MM.1S (cell line): ENCODE results near the gene GRIK1.

ENCODE experiments used
- DNase-seq: peaks from one replicate; pipeline ENCODE4 v3.0.0-alpha.2; 2015
- H2AFZ ChIP-seq: fragments of 300-600 bp; sonication (generic); 2 replicates; pipeline ENCODE4 v1.6.0; 2016; ENCODE audit warnings: antibody characterized with exemption, low read length
- H3F3A ChIP-seq: fragments of 300-600 bp; sonication (generic); 2 replicates; pipeline ENCODE4 v1.6.1; 2016; ENCODE audit warnings: mild to moderate bottlenecking, antibody characterized with exemption, low read length, moderate library complexity, mixed read lengths; ENCODE audit not compliant: insufficient read depth
- H3K27ac ChIP-seq: fragments of 300-600 bp; sonication (generic); 2 replicates; pipeline ENCODE4 v1.5.1; 2016; ENCODE audit warnings: mild to moderate bottlenecking, low read length
- H3K27me3 ChIP-seq: fragments of 300-600 bp; sonication (generic); replicated peaks from 2 replicates; pipeline ENCODE4 v1.6.0; 2016; ENCODE audit warnings: low read length; ENCODE audit not compliant: insufficient read depth
- H3K36me3 ChIP-seq: fragments of 300-600 bp; sonication (generic); replicated peaks from 2 replicates; pipeline ENCODE4 v1.6.1; 2016; ENCODE audit warnings: mild to moderate bottlenecking, low read length, mixed read lengths; ENCODE audit not compliant: insufficient read depth
- H3K4me1 ChIP-seq: fragments of 300-600 bp; sonication (generic); 2 replicates; pipeline ENCODE4 v1.6.1; 2016; ENCODE audit warnings: low read length, mixed read lengths
- H3K4me2 ChIP-seq: fragments of 300-600 bp; sonication (generic); 2 replicates; pipeline ENCODE4 v1.6.0; 2016; ENCODE audit warnings: low read depth, low read length
- H3K4me3 ChIP-seq: fragments of 300-600 bp; sonication (generic); 2 replicates; pipeline ENCODE4 v1.5.1; 2016; ENCODE audit warnings: low read length, mixed read lengths
- H3K79me2 ChIP-seq: fragments of 300-600 bp; sonication (generic); 2 replicates; pipeline ENCODE4 v1.6.1; 2016; ENCODE audit warnings: mixed run types, low read length, mixed read lengths
- H3K9ac ChIP-seq: fragments of 300-600 bp; sonication (generic); 2 replicates; pipeline ENCODE4 v1.6.1; 2016; ENCODE audit warnings: low read length, mixed read lengths
- H3K9me2 ChIP-seq: fragments of 300-600 bp; sonication (generic); replicated peaks from 2 replicates; pipeline ENCODE4 v1.6.1; 2016; ENCODE audit warnings: mild to moderate bottlenecking, low read length, mixed read lengths; ENCODE audit not compliant: insufficient read depth
- H3K9me3 ChIP-seq: fragments of 300-600 bp; sonication (generic); replicated peaks from 2 replicates; pipeline ENCODE4 v1.6.1; 2016; ENCODE audit warnings: mild to moderate bottlenecking, low read length, mixed read lengths; ENCODE audit not compliant: insufficient read depth
- H4K20me1 ChIP-seq: fragments of 300-600 bp; sonication (generic); 2 replicates; pipeline ENCODE4 v1.6.1; 2016; ENCODE audit warnings: mild to moderate bottlenecking, low read length, moderate library complexity, mixed read lengths; ENCODE audit not compliant: insufficient read depth
- EZH2 ChIP-seq: fragments of 300-600 bp; sonication (generic); optimal IDR thresholded peaks from 2 replicates; pipeline ENCODE3; 2017; ENCODE audit warnings: low read depth, mild to moderate bottlenecking, antibody characterized with exemption, low read length, mixed read lengths
- EZH2phosphoT487 ChIP-seq: fragments of 300-600 bp; sonication (generic); IDR thresholded peaks from 2 replicates; pipeline ENCODE4 v1.6.1; 2018; ENCODE audit warnings: antibody characterized with exemption, low read length
- TF ChIP-seq, protein P1 (sequence below): fragments of 300-600 bp; sonication (generic); IDR thresholded peaks from 2 replicates; pipeline ENCODE4 v1.5.1; 2016; ENCODE audit warnings: antibody characterized with exemption, low read length, mixed read lengths

The GRIK1 gene

DNA sequence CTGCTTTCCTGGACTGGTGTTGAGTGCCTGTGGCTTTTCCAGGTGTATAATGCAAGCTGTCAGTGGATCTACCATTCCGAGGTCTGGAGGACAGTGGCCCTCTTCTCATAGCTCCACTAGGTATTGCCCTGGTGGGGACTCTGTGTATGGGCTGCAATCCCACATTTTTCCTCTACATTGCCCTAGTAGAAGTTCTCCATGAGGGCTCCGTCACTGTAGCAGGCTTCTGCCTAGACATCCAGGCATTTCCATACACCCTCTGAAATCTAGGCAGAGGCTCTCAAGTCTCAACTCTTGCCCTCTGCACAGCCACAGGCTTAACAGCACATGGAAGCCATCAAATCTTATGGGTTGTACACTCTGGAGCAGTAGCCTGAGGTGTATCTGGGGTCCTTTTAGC is 107.6 kb downstream of the GRIK1 start:
- no peaks in the 10 kb centered on the region for H3K79me2 ChIP-seq
- H3K36me3 ChIP-seq, result no peaks in the 10 kb centered on the region
- H3K4me3 ChIP-seq, result no peak overlapping the region
- no peak overlapping the region for H3K9ac ChIP-seq
- H3F3A ChIP-seq, result no peaks in the 10 kb centered on the region
- H3K27me3 ChIP-seq, result no peaks in the 10 kb centered on the region
- H3K4me2 ChIP-seq, result no peak overlapping the region
- H3K9me2 ChIP-seq, result no peaks in the 10 kb centered on the region
- no peak overlapping the region for H3K27ac ChIP-seq
- no peak overlapping the region for H2AFZ ChIP-seq
- H3K4me1 ChIP-seq, result no peaks in the 10 kb centered on the region
- no peak for DNase-seq
- TF ChIP-seq EZH2phosphoT487, result no peak
- TF ChIP-seq, protein P1, sequence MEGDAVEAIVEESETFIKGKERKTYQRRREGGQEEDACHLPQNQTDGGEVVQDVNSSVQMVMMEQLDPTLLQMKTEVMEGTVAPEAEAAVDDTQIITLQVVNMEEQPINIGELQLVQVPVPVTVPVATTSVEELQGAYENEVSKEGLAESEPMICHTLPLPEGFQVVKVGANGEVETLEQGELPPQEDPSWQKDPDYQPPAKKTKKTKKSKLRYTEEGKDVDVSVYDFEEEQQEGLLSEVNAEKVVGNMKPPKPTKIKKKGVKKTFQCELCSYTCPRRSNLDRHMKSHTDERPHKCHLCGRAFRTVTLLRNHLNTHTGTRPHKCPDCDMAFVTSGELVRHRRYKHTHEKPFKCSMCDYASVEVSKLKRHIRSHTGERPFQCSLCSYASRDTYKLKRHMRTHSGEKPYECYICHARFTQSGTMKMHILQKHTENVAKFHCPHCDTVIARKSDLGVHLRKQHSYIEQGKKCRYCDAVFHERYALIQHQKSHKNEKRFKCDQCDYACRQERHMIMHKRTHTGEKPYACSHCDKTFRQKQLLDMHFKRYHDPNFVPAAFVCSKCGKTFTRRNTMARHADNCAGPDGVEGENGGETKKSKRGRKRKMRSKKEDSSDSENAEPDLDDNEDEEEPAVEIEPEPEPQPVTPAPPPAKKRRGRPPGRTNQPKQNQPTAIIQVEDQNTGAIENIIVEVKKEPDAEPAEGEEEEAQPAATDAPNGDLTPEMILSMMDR, result no peak
- TF ChIP-seq EZH2, result no peak
- no peaks in the 10 kb centered on the region for H4K20me1 ChIP-seq
- no peaks in the 10 kb centered on the region for H3K9me3 ChIP-seq

DNA sequence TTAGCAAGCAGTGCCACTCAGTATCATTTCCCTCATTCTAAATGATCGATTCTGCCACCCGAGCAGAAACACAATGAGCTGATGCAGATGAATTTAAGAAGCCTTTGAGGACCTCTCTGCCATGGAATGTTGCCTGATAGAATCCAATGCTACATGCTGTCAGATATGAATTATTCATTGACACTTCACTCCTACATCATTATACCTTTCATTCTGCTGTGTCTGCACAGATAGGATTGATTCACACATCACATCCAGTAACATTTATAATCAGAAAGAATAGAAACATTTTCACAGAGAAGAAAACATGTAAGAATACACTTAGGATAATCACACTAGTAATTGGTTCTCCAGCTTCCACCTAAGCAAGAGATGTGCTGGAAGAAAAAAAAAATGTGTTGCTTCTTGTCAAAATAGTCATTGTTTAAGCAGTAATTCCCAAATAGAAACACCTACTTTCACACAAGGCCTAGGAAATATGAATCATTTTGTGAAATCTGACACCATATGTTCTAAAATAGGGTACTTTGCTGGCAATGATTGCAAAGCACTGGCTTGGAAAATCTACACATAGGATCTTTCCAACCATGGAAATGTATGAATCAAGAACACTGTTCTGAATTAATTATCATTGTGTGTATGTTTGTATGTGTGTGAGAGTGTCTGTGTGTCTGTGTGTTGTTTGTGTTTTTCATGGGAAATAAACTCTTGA is 110.1 kb downstream of the GRIK1 start:
- Histone ChIP-seq H3K9me3 (no peaks in the 10 kb centered on the region), H2AFZ (no peak overlapping the region), H3K9ac (no peak overlapping the region), H3K27me3 (no peaks in the 10 kb centered on the region), H3K36me3 (no peaks in the 10 kb centered on the region), H4K20me1 (no peaks in the 10 kb centered on the region), H3K4me2 (no peak overlapping the region), H3K27ac (no peak overlapping the region), H3F3A (no peaks in the 10 kb centered on the region), H3K4me3 (no peak overlapping the region), H3K9me2 (no peaks in the 10 kb centered on the region), H3K4me1 (no peaks in the 10 kb centered on the region), H3K79me2 (no peaks in the 10 kb centered on the region)
- TF ChIP-seq EZH2 (no peak), EZH2phosphoT487 (no peak)
- TF ChIP-seq, protein P1, result no peak
- DNase-seq, result no peak

DNA sequence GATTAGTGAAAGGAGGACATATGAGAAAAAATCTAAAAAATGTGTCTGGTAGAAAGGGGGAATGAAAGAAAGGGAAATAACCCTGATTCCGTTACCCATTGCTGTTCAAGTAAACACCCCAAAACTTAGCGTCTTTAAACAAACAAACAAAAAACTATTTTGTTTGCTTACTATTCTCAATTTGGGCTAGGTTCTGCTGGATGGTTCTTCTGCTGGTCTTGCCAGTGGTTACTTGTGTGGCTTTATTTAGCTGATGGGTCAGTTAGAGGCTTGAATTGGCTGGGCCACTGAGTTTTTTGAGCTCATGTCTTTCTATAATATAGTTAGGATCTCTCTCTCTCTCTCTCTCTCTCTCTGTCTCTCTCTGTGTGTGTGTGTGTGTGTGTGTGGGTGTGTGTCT is 112.1 kb downstream of the GRIK1 start:
- H3K79me2 ChIP-seq, result no peaks in the 10 kb centered on the region
- no peaks in the 10 kb centered on the region for H3K36me3 ChIP-seq
- no peaks in the 10 kb centered on the region for H3K9me2 ChIP-seq
- H3K27me3 ChIP-seq, result no peaks in the 10 kb centered on the region
- H3K9me3 ChIP-seq, result no peaks in the 10 kb centered on the region
- no peaks in the 10 kb centered on the region for H3F3A ChIP-seq
- no peak for DNase-seq
- no peak overlapping the region for H3K4me2 ChIP-seq
- H3K27ac ChIP-seq, result no peak overlapping the region
- no peak overlapping the region for H3K4me3 ChIP-seq
- no peaks in the 10 kb centered on the region for H3K4me1 ChIP-seq
- H2AFZ ChIP-seq, result no peak overlapping the region
- no peak for TF ChIP-seq EZH2phosphoT487
- TF ChIP-seq, protein P1, result no peak
- no peak for TF ChIP-seq EZH2
- H4K20me1 ChIP-seq, result no peaks in the 10 kb centered on the region
- no peak overlapping the region for H3K9ac ChIP-seq
